ENCODE measurements around the gene FBXW7.

Gene FBXW7

GRCh38 chr4:152571770-152572169, 35.9 kb upstream of the FBXW7 start:
- H3K27me3 ChIP-seq, result no peaks in the 10 kb centered on the region

GRCh38 chr4:152571296-152571695, 35.4 kb upstream of the FBXW7 start:
- Histone ChIP-seq H3K27ac (no peak overlapping the region), H3K27me3 (no peaks in the 10 kb centered on the region), H3K9me3 (no peaks in the 10 kb centered on the region), H3K4me3 (no peak overlapping the region), H3K4me1 (no peaks in the 10 kb centered on the region), H3K36me3 (no peaks in the 10 kb centered on the region)
- TF ChIP-seq CTCF (IDR thresholded peaks at IDR 0.05), result no peak
- intact Hi-C loops (cut with DNase I; ENCODE audit: low total_unique reads), result no loop called here
- no peak for DNase-seq

More at GRCh38 chr4:152571770-152572169, 35.9 kb upstream of the FBXW7 start:
- DNase-seq, result no peak
- no peak overlapping the region for H3K4me3 ChIP-seq
- H3K9me3 ChIP-seq, result no peaks in the 10 kb centered on the region
- no peak for TF ChIP-seq CTCF (IDR thresholded peaks at IDR 0.05)
- intact Hi-C loops (cut with DNase I; ENCODE audit: low total_unique reads), result no loop called here
- H3K27ac ChIP-seq, result no peak overlapping the region
- H3K4me1 ChIP-seq, result no peaks in the 10 kb centered on the region
- H3K36me3 ChIP-seq, result no peaks in the 10 kb centered on the region

GRCh38 chr4:152565333-152565732, 29.4 kb upstream of the FBXW7 start:
- H3K4me1 ChIP-seq, result no peaks in the 10 kb centered on the region
- no peak for TF ChIP-seq CTCF (IDR thresholded peaks at IDR 0.05)
- no peaks in the 10 kb centered on the region for H3K27me3 ChIP-seq
- no peaks in the 10 kb centered on the region for H3K9me3 ChIP-seq
- H3K36me3 ChIP-seq, result no peaks in the 10 kb centered on the region
- intact Hi-C loops (cut with DNase I; ENCODE audit: low total_unique reads), result no loop called here
- DNase-seq, result no peak
- no peak overlapping the region for H3K4me3 ChIP-seq
- no peak overlapping the region for H3K27ac ChIP-seq

GRCh38 chr4:152564336-152564735, 28.4 kb upstream of the FBXW7 start:
- no peak for DNase-seq
- no peaks in the 10 kb centered on the region for H3K27me3 ChIP-seq
- no peak for TF ChIP-seq CTCF (IDR thresholded peaks at IDR 0.05)
- H3K36me3 ChIP-seq, result no peaks in the 10 kb centered on the region
- no peaks in the 10 kb centered on the region for H3K9me3 ChIP-seq
- no peaks in the 10 kb centered on the region for H3K4me1 ChIP-seq
- intact Hi-C loops (cut with DNase I; ENCODE audit: low total_unique reads), result no loop called here
- no peak overlapping the region for H3K4me3 ChIP-seq
- H3K27ac ChIP-seq, result no peak overlapping the region

DNA sequence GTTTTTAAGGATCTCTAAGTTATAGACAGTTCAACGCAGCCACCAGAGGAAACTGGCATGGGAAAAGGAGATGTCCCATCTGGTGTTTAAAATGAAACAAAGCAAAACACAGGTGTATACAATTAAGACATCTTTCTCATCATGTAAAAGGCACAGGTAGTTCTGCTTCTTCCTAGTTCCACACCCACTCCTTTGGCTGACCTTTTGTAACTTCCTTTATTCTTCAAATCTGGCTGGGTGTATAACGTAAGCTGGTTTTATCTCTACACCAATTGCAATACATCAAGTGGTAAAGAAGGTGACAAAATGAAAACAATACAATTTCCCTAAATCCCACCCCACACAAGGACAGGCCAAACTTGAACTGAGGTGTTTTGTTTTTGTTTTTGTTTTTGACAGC, 27.3 kb upstream of the FBXW7 start:
- TF ChIP-seq CTCF (IDR thresholded peaks at IDR 0.05), result no peak
- intact Hi-C loops (cut with DNase I; ENCODE audit: low total_unique reads), result no loop called here

GRCh38 chr4:152559641-152560040, 23.7 kb upstream of the FBXW7 start:
- no peak overlapping the region for H3K4me3 ChIP-seq
- no peaks in the 10 kb centered on the region for H3K9me3 ChIP-seq
- no peak overlapping the region for H3K27ac ChIP-seq
- DNase-seq, result no peak
- no peaks in the 10 kb centered on the region for H3K4me1 ChIP-seq
- intact Hi-C loops (cut with DNase I; ENCODE audit: low total_unique reads), result no loop called here
- TF ChIP-seq CTCF (IDR thresholded peaks at IDR 0.05), result no peak
- H3K27me3 ChIP-seq, result no peaks in the 10 kb centered on the region
- no peaks in the 10 kb centered on the region for H3K36me3 ChIP-seq

More for the DNA sequence above, 27.3 kb upstream of the FBXW7 start:
- DNase-seq, result no peak
- Histone ChIP-seq H3K4me1 (no peaks in the 10 kb centered on the region), H3K27ac (no peak overlapping the region), H3K36me3 (no peaks in the 10 kb centered on the region), H3K4me3 (no peak overlapping the region), H3K27me3 (no peaks in the 10 kb centered on the region), H3K9me3 (no peaks in the 10 kb centered on the region)
